AG04449 (cell line): ENCODE measurements around the gene AVP.

Experiments
- CTCF ChIA-PET: fragments of 350-600 bp; formaldehyde crosslinking; extraction: SDS; loops from one replicate; lab custom pipeline; 2021; ENCODE audit warnings: antibody characterized with exemption; lab: Yijun Ruan, JAX
- POLR2A ChIA-PET: fragments of 400-600, 350-600 bp; formaldehyde crosslinking; extraction: SDS; loops from one replicate; lab custom pipeline; 2020; ENCODE audit warnings: antibody characterized with exemption, inconsistent platforms; lab: Yijun Ruan, JAX
- DNase-seq: peaks from one replicate; pipeline ENCODE4 v3.0.0-alpha.2; 2010; ENCODE audit warnings: low read depth, low spot score
- H3K4me3 ChIP-seq: 2 replicates; pipeline ENCODE4 v1.5.1; 2011; ENCODE audit warnings: low read depth, mild to moderate bottlenecking, control low read depth, low read length
- CTCF ChIP-seq: IDR thresholded peaks from one replicate; pipeline ENCODE4 v1.5.1; 2011; ENCODE audit warnings: mild to moderate bottlenecking, moderate library complexity, low read length, control low read depth, inconsistent platforms; ENCODE audit not compliant: insufficient read depth; ENCODE audit errors: missing control alignments

The AVP gene

GRCh38 chr20:3046677-3047462 lies 37.7 kb downstream of the AVP start:
- H3K4me3 ChIP-seq: peak overlapping the region; percentile 75
- ChIA-PET POLR2A (interaction anchor here (1.0 kb wide), 1 partner anchor 83 kb away, joined by 3 read pairs; no protein-coding TSS in a partner anchor), CTCF (no interaction called here)
- no peak for DNase-seq
- no peak for TF ChIP-seq CTCF

- peak within 1 kb of the TSS; percentile 75 for H3K4me3 ChIP-seq
- POLR2A ChIA-PET: interaction anchor here (1.0 kb wide), 1 partner anchor 84 kb away, joined by 3 read pairs; no protein-coding TSS in a partner anchor
- TF ChIP-seq CTCF: no peak
- DNase-seq: peak; percentile 14
- CTCF ChIA-PET: interaction anchor here (0.7 kb wide), 1 partner anchor 13 kb away, joined by 4 read pairs; no protein-coding TSS in a partner anchor
Observed at GRCh38 chr20:3045816-3046676, 38.5 kb downstream of the AVP start, which contains the start of gene MRPS26. Gene MRPS26 (plus strand): TSS chr20:3046052. CDS start chr20:3046069, 17 bp downstream.

- POLR2A ChIA-PET: interaction anchor here (0.6 kb wide), 1 partner anchor 269 kb away, joined by 3 read pairs; no protein-coding TSS in a partner anchor
- peak overlapping the region; percentile 75 for H3K4me3 ChIP-seq
- no peak for TF ChIP-seq CTCF
- CTCF ChIA-PET: interaction anchor here (0.7 kb wide), 1 partner anchor 12 kb away, joined by 4 read pairs; no protein-coding TSS in a partner anchor
- DNase-seq: peak; percentile 46
Observed at GRCh38 chr20:3045042-3045815, 39.3 kb downstream of the AVP start.

- ChIA-PET CTCF (interaction anchor here (2.4 kb wide), 1 partner anchor 9 kb away, joined by 9 read pairs; no protein-coding TSS in a partner anchor), POLR2A (no interaction called here)
- no peak for TF ChIP-seq CTCF
Observed at GRCh38 chr20:3044336-3044965, 40.1 kb downstream of the AVP start.

GRCh38 chr20:3043322-3043721 lies 41.2 kb downstream of the AVP start, which contains the start of gene GNRH2:
Gene GNRH2 (plus strand): TSS chr20:3043622. CDS start chr20:3044415, 793 bp downstream.
- POLR2A ChIA-PET: interaction anchor here (0.6 kb wide), 1 partner anchor 102 kb away, joined by 3 read pairs; no protein-coding TSS in a partner anchor
- DNase-seq: no peak
- CTCF ChIA-PET: interaction anchor here (1.6 to 2.4 kb wide), 2 partner anchors 10 to 71 kb away, joined by 4 to 9 read pairs; no protein-coding TSS in a partner anchor
- no peak for TF ChIP-seq CTCF
- no peak within 1 kb of the TSS for H3K4me3 ChIP-seq

More at GRCh38 chr20:3044336-3044965, 40.1 kb downstream of the AVP start:
- no peak overlapping the region for H3K4me3 ChIP-seq
- no peak for DNase-seq
